HS-27A (cell line): ENCODE measurements around the gene SMIM41.

ENCODE experiments used
- DNase-seq: peaks from one replicate; pipeline ENCODE4 v3.0.0-alpha.2; 2012; ENCODE audit warnings: low read depth, missing footprints

Gene SMIM41

DNA sequence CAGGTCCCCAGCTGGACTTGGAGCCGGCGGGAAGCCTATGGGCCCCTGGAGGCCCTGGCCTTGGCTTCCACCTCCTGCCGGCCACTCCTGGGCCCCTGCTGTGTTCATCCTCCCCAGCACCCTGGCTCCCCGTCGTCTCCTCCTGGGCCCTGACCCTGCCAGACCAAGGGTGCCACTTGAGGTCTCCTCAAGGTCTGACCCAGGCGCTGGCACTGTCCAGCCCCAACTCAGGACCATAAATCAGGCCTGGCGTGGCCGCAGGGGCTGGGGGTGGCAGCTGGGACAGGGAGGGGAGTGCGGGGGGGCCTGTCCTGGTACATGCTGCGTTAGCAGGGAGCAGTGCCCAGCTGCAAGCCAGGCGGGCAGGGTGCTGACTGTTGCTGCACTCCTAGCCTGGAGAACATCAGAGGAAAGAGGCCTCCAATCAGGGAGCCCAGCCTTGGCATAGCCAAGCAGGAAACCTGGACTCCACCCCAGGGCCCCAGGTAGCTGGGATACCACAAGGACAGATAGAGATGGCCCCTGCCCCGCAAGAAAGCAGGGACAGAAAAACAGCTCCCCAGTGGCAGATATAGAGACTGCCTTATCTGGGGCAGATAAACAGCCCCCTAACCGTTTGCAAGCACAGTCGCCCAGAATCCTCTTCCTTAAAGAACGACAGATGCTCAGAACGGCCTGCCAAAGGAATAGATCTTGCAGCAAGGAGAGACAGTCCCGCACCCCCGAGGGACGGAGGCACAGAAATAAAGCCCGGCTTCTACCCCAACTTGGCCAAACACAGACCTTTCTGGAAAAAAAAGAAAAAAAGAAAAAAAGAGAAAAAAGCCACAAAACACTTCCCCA is 16.2 kb upstream of the SMIM41 start:
- DNase-seq, result no peak

DNA sequence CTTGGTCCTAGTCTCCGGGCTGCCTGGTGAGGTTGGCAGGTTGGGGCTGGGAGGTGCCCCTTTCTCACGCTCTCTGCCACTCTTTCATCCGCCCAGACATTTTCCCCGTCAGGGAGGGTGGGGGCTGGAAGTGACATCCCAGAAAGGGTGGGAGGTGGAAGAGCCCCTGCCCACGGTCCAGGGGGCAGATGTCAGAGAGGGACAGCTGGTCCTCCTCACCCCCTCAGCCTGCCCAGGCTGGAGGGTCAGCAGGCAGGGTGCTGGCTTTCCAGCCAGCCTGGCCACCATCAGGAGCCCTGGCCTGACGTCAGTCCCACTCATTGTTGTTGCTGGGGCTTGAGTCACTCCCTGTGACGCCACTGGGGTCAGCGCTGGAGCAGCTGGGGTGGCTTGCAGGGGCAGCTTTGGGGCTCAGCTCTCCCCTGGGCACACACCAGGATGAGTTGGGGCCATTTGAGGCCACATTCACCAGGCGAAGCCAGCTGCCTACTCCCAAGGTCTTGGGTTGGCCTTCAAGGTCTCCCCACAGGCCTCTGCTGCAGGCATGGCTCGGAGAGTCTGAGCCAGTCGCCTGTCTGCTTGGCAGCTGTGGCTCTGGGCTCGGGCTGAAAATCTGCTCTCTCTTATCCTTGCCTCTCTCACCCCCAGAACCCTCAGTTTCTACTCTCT is 15.4 kb upstream of the SMIM41 start:
- no peak for DNase-seq

DNA sequence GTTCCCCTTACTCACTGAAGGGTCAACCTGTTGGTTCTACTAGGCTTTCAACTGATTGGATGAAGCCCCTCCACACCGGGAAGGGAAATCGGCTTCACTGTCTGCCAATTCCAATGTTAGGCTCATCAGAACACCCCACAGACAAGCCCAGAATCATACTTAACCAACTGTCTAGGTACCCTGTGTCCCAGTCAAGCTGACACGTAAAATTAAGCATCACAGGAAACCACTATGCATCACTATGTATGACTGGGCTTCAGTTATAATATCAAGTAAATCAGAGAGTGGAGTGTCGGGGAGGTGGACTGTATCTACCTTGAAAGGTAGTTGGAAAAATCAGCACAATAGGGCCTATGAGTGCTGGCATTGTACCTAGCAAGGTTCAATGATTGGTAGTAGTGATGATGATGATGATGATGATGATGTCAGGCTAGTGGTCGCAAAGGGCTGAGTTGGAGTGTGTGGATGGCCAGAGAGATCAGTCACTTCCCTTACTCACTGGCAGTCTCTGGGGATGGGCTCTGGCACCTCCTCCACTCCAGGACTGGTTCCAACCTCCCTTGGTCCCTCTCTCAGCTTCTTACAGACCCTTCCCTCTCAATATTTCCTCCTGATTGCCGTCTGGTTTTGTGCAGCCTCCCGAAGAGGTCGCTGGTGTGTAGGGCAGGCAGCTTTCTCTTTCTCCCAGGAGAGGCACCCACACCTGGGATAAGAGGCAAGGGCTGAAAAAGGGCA is 13.0 kb upstream of the SMIM41 start:
- DNase-seq, result no peak

DNA sequence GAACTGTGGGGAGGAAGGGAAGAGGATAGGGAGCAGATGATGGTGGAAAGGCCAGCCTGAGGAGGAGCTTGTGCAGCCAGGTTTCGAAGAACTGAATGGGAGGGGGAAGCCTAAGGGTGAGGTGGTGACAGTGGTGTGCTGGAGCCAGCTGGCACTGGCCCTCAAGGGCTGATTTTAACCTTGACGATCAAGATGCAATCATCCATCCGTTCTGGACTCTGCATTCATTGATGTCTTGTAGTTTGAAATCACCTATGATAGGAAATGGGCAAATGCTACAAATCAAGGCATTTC is 12.5 kb upstream of the SMIM41 start:
- no peak for DNase-seq

DNA sequence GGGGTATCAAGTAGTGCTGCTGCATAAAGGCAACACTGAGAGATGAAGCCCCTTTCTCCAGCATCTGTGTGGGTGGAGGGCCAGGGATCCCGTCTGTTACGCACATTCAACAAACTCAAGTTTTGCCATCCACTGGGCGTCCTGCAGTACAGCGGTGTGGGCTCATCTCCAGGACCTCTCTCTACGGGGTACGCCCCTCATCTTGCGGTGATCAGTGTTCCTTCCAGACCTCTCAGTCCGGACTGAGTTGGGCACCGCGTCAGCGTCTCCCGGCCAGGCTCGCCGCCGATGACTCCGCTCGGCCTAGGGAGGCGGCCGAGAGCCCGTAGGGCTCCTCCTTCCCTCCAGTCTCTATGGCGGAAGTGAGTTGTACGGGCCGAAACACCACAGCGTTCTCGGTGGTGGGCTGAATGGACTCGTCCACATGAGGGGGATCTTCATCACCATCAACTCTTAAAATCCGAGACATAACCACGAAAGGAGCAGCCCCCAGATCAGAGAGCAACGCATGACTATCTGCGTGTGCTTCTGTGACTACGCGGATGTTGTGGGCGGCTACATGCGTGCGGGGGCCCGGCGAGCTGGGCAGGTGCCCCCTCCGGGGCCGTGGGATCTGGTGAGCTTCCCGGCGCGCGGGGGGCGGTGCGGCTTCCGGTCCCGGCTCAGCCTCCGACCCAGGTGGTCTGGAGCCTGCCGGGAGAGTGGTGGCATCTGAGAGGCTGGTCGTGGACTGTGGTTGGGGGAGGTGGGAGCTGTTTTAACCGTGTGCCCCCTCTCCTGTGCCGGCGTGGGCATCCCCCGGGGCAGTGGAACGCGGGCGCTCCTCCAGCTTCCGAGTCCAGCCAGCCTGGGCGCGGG is 9.9 kb upstream of the SMIM41 start, which contains the start of gene ATG101:
TSS of gene ATG101 (plus strand) at position 652 of the 858 bp plus-strand sequence. CDS start 3,673 bp downstream, outside the sequence.
- peak; percentile 93 for DNase-seq

DNA sequence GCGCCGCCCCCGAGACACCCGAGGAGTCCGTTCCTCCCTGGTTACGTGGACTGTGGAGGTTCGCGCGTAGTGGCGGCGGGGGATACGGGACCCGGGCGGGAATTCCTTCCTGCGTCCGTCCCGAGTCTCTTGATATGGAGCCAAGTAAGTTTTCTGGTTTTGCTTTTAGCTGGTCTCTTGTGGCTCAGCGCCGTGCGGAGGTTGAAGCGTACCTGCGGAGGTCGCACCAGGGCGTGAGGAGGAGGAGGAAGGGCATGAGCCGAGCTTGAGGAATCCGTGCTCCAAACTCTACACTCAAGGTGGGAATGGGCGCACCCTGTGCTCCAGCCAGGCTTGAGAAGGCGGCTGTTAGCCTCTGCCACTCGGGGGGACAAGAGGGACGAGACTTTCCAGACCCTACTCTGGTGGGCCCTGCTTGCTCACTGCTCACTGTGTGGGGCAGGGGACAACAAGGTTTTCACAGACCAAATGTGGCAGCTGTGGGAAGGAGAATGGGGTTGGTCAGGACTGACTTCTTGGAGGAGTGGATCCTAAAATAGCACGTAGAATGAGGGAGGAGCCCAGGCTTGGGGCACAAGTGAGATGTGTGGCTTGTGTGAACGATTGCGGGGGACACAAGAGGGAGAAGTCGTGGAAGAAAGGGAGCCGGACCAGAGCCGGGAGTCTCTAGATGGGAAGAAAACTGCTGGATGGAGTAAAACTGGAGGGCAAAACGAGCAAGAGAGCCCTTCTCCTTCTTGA is 9.1 kb upstream of the SMIM41 start:
- no peak for DNase-seq

DNA sequence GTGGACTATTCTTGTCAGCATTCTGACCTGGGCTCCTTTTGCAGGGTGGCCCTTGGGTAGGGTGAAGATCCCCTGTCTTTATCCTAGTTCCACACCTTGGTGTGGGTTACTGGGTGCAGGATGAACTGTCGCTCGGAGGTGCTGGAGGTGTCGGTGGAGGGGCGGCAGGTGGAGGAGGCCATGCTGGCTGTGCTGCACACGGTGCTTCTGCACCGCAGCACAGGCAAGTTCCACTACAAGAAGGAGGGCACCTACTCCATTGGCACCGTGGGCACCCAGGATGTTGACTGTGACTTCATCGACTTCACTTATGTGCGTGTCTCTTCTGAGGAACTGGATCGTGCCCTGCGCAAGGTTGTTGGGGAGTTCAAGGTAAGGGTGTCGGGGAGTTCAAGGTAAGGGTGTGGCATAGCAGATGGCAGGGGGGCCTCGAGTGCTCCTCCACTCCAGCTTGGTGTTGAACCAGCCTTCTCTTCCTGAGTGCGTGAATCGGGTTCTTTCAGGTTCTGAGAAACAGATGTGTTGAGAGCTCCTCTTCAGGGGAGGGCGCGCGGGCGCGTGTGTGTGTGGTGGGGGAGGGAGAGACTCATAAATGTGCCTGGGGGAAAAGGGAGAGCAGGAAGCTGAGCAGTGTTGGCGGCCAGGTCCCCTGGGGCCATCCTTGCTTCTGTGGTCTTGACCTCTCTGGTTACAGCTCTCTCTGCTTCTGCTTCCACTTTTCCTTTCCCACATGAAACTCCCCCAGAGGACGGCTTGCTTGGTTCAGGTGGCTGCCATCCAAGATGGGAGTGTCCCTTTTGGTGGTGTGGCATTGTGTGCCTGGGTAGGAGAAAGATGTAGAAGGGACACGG is 5.7 kb upstream of the SMIM41 start:
- no peak for DNase-seq

DNA sequence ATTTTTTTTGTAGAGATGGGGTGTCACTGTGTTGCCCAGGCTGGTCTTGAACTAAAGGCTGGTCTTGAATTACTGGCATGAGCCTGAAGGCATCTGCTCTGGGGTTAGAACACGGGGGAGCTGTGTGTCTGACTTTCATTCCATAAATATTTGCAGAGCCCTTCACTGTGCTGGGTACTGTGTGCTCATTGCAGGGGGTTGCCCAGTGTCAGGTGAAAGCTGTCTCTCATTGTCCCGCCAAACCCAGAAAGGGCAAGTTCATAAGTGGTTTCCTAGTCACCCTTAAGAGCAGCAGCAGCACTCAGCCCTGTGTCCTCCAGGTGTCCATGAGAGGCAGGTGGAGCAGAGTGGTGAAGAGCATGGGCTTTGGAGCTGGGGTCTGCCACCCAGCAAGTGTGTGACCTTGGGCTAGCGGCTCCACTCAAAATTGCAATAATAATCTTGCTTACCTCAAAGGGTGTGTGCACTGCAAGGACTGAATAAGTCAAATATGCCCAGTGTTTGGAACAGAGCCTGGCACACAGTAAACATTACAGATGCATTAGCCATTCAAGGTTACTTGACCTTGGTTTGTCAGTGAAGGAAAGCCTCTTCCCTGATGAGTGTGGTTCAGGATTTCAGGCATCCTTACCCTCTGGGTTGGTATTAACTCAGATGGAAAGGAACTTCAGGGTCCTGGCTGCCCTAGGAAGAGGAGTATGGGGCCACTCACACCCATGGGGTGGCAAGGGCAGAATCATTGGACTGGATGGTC is 4.4 kb upstream of the SMIM41 start:
- DNase-seq, result no peak

DNA sequence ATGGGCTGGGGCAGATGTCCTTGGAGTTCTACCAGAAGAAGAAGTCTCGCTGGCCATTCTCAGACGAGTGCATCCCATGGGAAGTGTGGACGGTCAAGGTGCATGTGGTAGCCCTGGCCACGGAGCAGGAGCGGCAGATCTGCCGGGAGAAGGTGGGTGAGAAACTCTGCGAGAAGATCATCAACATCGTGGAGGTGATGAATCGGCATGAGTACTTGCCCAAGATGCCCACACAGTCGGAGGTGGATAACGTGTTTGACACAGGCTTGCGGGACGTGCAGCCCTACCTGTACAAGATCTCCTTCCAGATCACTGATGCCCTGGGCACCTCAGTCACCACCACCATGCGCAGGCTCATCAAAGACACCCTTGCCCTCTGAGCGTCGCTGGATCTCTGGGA is 2.7 kb upstream of the SMIM41 start:
- DNase-seq, result no peak

DNA sequence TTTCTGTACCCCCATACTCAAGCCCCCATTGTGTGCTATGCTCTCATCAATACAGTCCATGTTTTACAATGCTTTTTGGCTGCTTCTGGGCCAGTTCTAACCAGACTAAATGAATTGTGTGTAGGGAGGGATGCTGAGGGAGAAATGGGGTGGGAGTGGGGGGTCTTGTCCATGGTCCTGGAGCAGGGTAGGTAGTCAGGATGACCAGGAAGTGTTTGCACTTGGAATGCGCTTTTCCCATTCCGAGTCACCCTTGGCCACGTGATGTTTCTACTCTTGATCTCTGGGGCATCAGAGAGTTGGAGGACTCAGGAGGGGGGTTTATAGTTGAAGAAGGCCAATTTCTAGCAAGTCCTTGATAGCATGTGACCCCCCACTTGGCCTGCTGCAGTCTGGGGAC is 1.2 kb upstream of the SMIM41 start:
- no peak for DNase-seq

DNA sequence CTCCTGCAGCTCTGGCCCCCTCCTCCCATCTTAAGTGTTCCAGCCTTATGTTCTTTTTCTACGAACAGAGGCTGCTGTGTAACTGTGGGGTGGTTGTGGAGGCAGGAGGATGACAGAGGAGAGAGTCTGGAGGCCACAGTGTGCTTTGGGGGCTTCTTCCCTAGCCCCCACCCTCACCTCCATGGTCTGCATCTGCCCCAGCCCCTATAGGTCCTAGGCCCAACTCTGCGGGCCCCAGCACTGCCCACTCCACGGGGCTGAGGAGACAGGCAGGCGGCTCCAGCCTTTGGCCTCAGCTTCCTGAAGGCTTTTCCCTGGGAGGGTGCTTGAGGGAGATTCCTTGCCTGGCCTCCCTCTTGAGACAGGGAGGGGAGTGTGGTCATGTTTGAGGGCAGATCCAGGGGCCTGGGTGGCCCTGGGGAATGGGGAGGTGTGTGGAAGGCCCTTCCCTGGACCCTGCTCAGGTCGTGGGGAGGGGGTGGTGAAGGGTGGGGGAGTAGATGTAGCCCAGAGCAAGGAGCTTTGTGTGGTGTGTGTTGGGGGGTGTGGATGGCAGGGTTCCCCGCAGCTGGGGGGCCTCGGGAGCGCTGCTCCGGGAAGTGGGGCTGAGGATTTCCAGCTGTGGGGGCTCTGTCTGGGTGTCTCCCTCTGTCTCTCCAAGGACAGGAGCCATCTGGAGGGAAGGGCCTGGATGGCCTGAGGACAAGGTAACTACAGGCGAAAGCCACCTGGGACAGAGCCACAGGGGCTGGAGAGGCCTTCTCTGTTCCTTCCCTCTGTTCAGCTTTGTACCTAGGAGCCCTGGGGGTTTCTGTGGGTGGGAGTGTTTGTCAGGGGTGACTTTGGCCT is 1.1 kb downstream of the SMIM41 start:
- no peak for DNase-seq

DNA sequence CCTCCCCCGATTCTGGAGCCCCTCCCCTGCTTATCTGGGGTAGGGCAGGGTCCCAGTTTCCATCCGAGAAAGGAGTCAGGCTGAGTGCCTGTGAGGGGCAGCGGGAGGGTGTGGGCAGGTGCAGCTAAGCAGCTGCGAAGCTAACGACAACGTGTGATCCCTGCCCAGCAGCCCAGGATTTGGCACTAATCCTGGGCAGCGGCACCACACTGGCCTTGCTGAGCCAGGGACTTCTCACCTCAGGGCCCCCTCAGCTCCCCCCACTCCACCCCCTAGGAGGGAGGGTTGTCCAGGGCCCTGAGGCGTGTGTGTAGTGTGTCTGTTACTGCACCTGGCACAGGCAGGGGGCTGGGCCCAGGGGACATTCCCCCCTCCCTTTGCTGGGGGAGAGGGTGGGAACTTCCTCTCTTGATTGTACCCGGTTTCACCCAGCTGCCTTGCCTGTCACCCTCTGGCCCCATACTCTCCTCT is 1.8 kb downstream of the SMIM41 start:
- no peak for DNase-seq

DNA sequence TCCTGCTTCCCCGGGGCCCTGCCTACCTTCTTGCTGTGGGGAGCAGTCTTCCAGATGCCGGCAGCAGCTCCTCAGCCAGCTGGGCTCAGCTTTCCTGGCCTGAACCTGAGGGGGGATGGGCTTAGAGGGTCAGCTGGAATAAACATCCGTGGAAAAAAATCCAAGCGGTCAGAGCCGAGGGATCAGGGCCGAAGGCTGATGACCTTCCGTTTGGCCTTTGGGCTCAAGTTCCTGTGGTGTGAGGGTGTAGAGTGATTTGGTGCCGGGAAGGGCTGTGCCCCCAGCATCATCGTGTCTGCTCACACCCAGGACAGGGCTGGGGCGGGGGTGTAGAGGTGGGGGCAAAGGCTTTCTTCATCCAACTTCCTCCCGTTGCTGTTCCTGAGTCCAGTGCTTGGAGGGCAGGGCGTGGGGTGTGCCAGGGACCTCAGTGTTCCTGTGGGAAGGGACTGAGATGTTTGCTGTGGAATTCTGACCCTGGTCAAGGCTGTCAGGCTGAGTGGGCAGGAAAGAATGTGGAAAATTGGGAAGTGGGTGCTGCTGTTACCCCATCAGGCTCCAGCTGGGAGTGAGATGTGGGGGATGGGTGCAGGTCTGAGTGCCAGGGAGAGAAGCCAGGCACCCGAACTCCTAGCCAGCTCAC is 2.6 kb downstream of the SMIM41 start:
- DNase-seq, result no peak

DNA sequence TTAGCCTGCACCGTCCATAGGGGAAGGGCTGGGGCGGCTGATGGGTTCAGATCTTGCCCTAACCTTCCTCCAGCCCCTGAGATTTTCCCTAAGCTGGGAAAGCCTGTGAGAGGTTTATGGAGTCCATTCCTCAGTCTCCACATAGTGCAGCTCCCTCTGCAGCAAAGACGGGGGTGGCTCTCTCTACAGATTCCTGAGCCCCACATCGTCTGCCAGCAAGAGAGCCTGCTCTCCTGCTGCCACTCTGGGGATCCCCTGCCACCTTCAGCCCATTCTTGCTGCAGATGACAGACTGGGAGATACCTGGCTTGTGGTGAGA is 3.1 kb downstream of the SMIM41 start:
- DNase-seq, result no peak

DNA sequence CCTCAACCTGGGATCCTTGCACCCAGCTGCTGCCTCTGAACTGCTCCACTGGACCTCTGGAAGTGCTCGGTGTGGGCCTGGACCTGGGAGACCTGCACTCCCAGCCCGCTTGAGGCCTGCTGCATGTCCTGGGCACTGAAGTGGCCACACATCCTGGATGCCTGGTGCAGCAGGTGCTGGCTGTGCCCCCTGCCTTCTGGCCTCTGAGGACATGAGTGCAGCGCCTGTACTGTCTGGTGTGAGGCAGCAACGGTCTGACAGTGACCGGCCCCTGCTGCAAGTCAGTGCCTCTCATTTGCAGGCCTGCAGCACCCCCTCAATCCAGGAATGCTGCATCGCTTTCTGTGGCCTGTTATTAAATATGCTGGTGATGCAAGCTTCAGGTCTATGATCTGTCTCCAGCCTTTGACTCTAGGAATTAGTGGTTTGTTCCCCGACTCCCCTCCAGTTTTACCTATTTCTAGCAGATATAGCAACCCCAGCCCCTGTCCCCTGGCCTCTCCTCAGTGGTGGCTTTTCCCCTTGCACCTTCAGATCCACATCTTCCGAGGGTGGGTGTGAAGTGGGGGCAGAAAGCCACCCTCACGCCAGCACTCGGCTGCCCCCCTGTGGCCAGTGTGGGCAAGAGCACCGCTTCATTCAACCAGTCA is 3.6 kb downstream of the SMIM41 start:
- DNase-seq, result no peak

DNA sequence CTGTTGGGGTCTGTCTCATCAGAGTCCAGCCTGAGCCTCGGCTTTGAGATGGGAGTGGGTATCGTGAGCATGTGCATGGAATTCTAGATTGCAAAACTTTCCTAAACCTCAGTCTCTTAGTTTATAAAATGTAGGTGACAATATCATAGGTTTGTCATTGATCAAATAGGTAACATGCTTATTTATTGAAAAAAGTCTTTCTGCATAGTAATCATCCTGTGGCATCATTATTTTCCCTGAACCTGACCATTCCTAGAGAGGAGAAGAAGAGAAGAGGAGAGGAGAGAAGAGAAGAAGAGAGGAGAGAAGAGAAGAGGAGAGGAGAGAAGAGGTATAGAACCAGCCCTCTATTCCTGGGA is 4.1 kb downstream of the SMIM41 start:
- DNase-seq, result no peak

DNA sequence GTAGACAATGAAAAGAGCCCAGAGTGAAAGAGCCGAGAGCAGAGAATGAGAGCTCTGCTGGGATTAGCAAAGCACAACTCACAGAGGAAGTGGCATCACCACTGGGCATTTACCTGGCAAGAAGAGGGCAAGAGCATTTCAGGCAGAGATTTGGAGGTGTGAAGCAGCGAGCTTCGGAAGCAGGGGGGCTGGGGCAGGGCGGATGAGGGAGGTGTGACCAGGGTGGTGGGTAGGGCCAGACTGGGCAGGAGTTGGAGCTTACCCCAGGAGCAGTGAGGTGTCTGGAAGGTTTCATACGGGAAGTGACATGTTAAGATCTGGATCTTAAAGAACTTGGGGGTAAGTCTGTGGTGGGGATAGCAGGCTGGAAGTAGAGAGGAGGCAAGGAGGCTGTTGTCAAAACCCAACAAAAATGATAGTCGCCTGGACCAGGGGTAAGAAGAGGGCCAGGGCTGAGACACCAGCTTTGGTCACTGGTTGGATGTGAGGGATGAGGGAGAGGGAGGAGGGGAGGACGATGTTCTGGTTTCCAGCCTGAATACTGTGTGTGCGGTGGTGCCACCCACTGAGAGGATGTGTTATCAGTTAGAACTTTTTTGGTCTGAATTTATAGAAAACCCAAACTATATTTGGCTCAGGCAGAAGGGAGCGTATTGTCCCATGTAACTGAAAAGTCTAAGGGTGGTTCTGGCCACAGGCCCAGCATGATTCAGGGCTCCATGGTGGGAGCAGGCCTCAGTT is 5.2 kb downstream of the SMIM41 start:
- no peak for DNase-seq
